Smooth muscle cell (in vitro differentiated cells): ENCODE results near the gene RNASE1. TPM values are rescaled to one million over a fixed set of nuclear protein-coding genes. Genes with fewer than 3 reads are reported as not detected.
A peak's percentile ranks its signal among the peaks of the same experiment; 100 is the strongest.

Experiments
- DNase-seq: peaks from one replicate; lab custom pipeline; 2025; ENCODE audit not compliant: unreplicated experiment; lab: John Stamatoyannopoulos, UW
- H2AFZ ChIP-seq: fragments of 200-600 bp; sonication (generic); 2 replicates; pipeline ENCODE4 v1.6.0; 2016; ENCODE audit warnings: antibody characterized with exemption, low read depth, mild to moderate bottlenecking
- H3F3A ChIP-seq: fragments of 200-600 bp; sonication (generic); 2 replicates; pipeline ENCODE4 v1.6.0; 2017; ENCODE audit warnings: antibody characterized with exemption, low read depth
- H3K27ac ChIP-seq: fragments of 200-600 bp; sonication (generic); 2 replicates; pipeline ENCODE4 v1.5.1; 2016; ENCODE audit warnings: low read depth, mild to moderate bottlenecking
- H3K27me3 ChIP-seq: fragments of 200-600 bp; sonication (generic); 2 replicates; pipeline ENCODE4 v1.6.1; 2016; ENCODE audit warnings: low read depth, mild to moderate bottlenecking
- H3K36me3 ChIP-seq: fragments of 200-600 bp; sonication (generic); 2 replicates; pipeline ENCODE4 v1.5.1; 2016; ENCODE audit warnings: low read depth
- H3K4me1 ChIP-seq: fragments of 200-600 bp; sonication (generic); 2 replicates; pipeline ENCODE4 v1.5.1; 2016; ENCODE audit warnings: low read depth
- H3K4me2 ChIP-seq: fragments of 200-600 bp; sonication (generic); 2 replicates; pipeline ENCODE4 v1.6.0; 2016; ENCODE audit warnings: mild to moderate bottlenecking
- H3K4me3 ChIP-seq: fragments of 200-600 bp; sonication (generic); 2 replicates; pipeline ENCODE4 v1.5.1; 2016; ENCODE audit warnings: mild to moderate bottlenecking
- H3K79me2 ChIP-seq: fragments of 200-600 bp; sonication (generic); 2 replicates; pipeline ENCODE4 v1.6.0; 2016; ENCODE audit warnings: low read depth, mild to moderate bottlenecking
- H3K9ac ChIP-seq: fragments of 200-600 bp; sonication (generic); 2 replicates; pipeline ENCODE4 v1.6.0; 2016; ENCODE audit warnings: low read depth
- H3K9me3 ChIP-seq: fragments of 200-600 bp; sonication (generic); replicated peaks from 2 replicates; pipeline ENCODE4 v1.5.1; 2016; ENCODE audit warnings: low read depth
- H4K20me1 ChIP-seq: fragments of 200-600 bp; sonication (generic); 2 replicates; pipeline ENCODE4 v1.6.0; 2016; ENCODE audit warnings: low read depth
- CTCF ChIP-seq: fragments of 200-600 bp; sonication (generic); IDR thresholded peaks from 2 replicates; pipeline ENCODE4 v1.5.1; 2017; ENCODE audit warnings: borderline replicate concordance, mild to moderate bottlenecking, antibody characterized with exemption; ENCODE audit not compliant: insufficient read depth, poor library complexity, severe bottlenecking
- WGBS: methylation state at CpG from one replicate; pipeline ENCODE4 v1.1.7; 2016; ENCODE audit warnings: low lambda C conversion rate; 5-methylcytosine and 5-hydroxymethylcytosine counted together
- polyA plus RNA-seq: library from polyadenylated mRNA; unstranded; fragments of >200 nt; fragmentation: Nextera tagmentation; extraction: Ambion mirVana; gene quantifications from 2 replicates; pipeline ENCODE4 v1.2.1, GENCODE V29; 2016
- total RNA-seq: library from RNA; depleted of rRNA; stranded (reverse); fragments of >200 nt; gene quantifications from 2 replicates; pipeline ENCODE4 v1.2.3, GENCODE V29; 2014

RNASE1 gene
- total RNA-seq (4.0 and 13.5 TPM in 2 replicates), polyA plus RNA-seq (6.9 and 8.5 TPM in 2 replicates)

- Histone ChIP-seq H3F3A (peaks cover 8% of the 10 kb centered on the region), H3K79me2 (no peaks in the 10 kb centered on the region), H2AFZ (no peak within 1 kb of the TSS), H4K20me1 (no peaks in the 10 kb centered on the region), H3K36me3 (no peaks in the 10 kb centered on the region), H3K4me1 (peaks cover 13% of the 10 kb centered on the region), H3K9me3 (no peaks in the 10 kb centered on the region), H3K9ac (no peak within 1 kb of the TSS), H3K27me3 (no peaks in the 10 kb centered on the region), H3K27ac (no peak within 1 kb of the TSS), H3K4me3 (no peak within 1 kb of the TSS), H3K4me2 (no peak within 1 kb of the TSS)
- no peak for DNase-seq
- WGBS: 63% methylated on average over 11 of the region's 11 CpGs
- no peak for TF ChIP-seq CTCF
Observed at GRCh38 chr14:20802341-20803084, at the start of gene RNASE1. RNASE1 (minus strand) TSS chr14:20802844; CDS start chr14:20802068, 776 bp downstream.

- Histone ChIP-seq H3K79me2 (no peaks in the 10 kb centered on the region), H3K4me2 (no peak overlapping the region), H3K4me3 (no peak overlapping the region), H3K4me1 (peaks cover 8% of the 10 kb centered on the region), H4K20me1 (no peaks in the 10 kb centered on the region), H3K9ac (no peak overlapping the region), H3K27me3 (no peaks in the 10 kb centered on the region), H2AFZ (no peak overlapping the region), H3K36me3 (no peaks in the 10 kb centered on the region), H3K9me3 (no peaks in the 10 kb centered on the region), H3F3A (peaks cover 5% of the 10 kb centered on the region), H3K27ac (peak overlapping the region; percentile 25)
- no peak for DNase-seq
- 67% methylated on average over 4 of the region's 4 CpGs for WGBS
- no peak for TF ChIP-seq CTCF
Observed at GRCh38 chr14:20848955-20849570, 46.4 kb upstream of the RNASE1 start.

GRCh38 chr14:20848316-20848954, 45.8 kb upstream of the RNASE1 start:
- no peaks in the 10 kb centered on the region for H3K36me3 ChIP-seq
- no peaks in the 10 kb centered on the region for H3K79me2 ChIP-seq
- no peak for TF ChIP-seq CTCF
- H3K27ac ChIP-seq: peak overlapping the region; percentile 25
- H3K4me1 ChIP-seq: peaks cover 8% of the 10 kb centered on the region
- WGBS: 47% methylated on average over 9 of the region's 9 CpGs
- no peak overlapping the region for H3K9ac ChIP-seq
- no peaks in the 10 kb centered on the region for H3K9me3 ChIP-seq
- no peaks in the 10 kb centered on the region for H3K27me3 ChIP-seq
- no peaks in the 10 kb centered on the region for H4K20me1 ChIP-seq
- no peak overlapping the region for H2AFZ ChIP-seq
- H3F3A ChIP-seq: peaks cover 5% of the 10 kb centered on the region
- H3K4me3 ChIP-seq: no peak overlapping the region
- no peak for DNase-seq
- no peak overlapping the region for H3K4me2 ChIP-seq
